HG03520 (cell line): ENCODE data around the gene ADGRL3.
"Not testable (repeated sequence)": the region's sequence is repeated elsewhere in the genome, so short reads cannot be mapped to it uniquely, and the experiment has no call there.

Source experiments
- ATAC-seq: cut with Tn5 transposase; IDR thresholded peaks from one replicate; pipeline ENCODE4 v1.9.1; 2021; ENCODE audit warnings: mild to moderate bottlenecking, moderate library complexity; ENCODE audit not compliant: unreplicated experiment

ADGRL3 gene

DNA sequence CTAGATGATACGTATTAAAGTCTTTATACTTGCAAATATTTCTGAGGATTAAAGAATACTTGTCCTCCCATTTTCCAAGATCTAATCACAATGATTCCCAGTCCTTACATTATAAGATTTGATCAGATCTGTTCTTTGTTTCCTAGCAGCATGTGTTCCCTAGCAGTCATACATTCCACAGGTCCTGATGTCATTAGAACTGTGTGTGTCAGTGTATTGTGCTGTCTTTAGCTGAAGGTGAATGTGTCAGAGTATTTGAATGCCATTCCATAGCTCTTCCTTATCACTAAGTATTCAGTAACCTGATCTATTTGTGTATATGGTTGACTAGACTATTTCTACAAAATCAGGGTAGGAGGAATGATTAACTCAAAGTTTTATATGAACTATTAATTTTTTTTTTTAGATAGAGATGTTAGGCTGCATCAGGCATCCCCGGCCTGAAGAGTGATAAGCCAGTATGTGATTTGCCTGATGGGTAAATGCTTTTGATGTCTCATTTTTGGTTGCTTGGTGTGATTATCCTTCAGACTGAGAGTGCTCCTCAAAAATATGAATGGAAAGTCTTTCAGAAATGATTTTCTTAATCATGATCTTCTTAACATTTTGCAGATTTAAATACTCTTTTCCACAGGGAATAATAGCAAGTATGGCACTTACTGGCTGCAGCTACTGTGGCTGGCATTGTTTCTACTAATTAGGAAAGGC, 4.4 kb downstream of the ADGRL3 start:
- ATAC-seq = no peak

DNA sequence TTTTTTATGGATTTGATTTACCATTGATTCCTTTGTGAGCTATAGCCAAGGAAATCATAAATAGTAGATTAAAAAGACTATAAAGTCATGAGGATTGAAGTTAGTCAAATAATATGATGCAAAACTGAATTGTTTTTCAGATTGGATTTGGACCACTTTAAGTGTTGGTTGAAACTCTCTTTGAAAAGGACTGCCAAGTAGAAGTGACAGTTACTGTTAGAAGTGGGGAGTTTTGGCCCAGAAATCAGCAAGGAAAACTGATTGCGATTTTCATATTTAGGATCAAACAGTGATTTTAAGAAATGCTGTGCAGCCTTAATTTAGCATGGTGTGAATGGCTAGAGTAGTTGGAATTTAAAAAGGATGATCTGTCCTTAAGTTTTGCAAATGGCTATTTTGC, 4.9 kb downstream of the ADGRL3 start:
- no peak for ATAC-seq

DNA sequence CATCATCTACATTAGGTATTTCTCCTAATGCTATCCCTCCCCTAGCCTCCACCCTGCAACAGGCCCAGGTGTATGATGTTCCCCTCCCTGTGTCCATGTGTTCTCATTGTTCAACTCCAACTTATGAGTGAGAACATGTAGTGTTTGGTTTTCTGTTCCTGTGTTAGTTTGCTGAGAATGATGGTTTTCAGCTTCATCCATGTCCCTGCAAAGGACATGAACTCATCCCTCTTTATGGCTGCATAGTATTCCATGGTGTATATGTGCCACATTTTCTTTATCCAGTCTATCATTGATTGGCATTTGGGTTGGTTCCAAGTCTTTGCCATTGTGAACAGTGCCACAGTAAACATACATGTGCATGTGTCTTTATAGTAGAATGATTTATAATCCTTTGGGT, 7.0 kb downstream of the ADGRL3 start:
- not testable (repeated sequence) for ATAC-seq

DNA sequence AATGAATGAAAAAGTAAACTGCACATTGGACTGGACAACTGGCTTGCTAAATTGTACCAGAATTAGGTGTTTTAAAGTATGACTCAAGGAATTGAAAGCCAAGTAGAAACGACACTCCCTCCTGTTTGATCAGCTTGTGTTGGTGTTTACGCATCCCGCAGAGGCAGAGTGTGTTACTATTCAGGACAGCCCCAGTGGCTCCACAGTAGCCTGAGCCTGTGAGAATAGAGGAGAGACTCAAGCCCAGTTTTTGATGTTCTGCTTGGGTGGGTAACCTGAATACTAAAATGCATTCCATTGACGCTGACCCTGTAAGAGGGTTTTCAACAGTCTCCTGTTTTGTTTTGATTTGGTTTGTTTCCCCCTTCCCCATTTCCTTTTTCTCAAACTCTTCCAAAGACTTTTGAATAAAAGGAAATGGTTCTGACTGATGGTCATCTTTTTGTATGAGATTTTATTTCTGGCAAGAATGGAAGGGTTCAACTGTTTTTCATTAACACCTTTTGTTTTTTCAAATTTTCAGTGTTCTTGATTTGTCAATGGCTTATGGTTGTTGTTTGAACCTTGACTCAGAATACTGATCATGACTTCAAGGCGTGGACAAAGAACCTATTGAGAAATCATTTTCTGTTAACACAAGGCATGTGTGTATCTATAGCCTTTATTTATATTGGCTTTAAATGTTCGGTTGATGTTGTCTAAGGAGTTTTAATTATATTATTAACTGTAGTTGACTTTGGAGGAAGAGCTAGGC, 10.2 kb downstream of the ADGRL3 start:
- ATAC-seq = no peak

DNA sequence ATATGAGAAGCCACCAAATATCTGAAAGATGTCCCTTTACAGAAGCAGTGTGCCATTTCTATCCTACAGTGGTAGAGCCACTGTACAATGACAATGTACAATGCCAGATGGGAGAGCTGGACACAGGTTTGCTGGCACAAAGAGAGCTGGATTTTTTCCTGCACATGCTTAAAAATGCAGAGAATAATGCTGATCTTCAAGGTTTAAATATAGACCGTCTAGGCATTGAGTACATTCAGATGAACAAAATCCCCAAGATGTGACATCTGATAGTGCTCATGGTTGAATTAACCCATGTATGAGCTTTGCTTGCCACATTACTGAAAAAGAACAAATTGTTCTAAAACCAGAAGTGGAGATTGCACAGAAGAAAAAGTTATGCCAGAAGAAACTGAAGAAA, 11.7 kb downstream of the ADGRL3 start:
- no peak for ATAC-seq

DNA sequence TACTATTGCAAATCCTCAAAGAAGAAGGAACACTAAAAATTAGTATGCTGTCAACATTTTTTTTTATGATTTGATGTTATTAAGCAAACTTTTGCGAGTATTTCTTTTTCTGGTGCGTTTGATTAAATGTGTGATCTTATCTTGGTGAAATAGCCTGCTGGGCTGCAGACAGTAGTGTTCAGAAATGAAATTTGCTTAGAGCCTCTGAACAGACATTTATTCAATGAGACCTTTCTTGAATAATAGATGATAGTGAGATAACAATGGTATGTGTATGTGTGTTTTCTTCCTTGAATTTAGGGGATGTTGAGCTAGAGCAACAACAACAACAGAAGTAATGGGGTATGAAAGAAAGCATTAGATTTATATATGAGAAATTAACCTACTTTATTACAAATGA, 12.7 kb downstream of the ADGRL3 start:
- ATAC-seq = no peak

DNA sequence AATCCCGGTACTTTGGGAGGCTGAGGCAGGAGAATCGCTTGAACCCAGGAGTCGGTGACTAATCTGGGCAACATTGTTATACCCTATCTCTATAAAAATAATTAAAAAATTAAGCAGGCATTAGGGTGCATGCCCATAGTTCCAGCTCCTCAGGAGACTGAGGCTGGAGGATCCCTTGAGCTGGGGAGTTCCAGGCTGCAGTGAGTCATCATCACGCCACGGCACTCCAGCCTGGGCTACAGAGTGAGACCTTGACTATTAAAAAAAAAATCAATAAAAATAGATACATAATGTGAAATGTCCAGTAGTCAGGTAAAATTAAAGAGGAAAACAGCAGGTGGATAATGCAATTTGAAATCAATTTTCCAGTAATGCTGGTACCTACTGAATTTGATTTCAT, 14.6 kb downstream of the ADGRL3 start:
- no peak for ATAC-seq

DNA sequence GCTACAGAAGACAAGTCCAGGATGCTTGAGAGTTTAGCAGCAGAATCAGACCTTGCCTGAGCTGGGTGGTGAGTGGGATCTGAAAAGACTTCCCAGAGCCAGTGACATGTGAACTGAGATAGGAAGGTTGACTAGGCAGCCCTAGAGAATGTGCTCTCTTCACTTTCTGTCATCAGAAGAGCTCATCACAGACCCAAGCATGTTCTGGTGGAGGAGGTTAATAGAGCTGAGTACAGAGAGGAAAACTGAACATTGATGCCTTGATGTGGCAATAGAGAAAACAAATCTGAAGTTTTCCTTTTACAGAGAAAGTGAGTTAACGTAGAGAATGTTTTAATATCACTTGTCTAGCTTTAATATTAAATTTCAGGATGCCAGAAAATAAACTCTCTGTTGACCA, 17.1 kb downstream of the ADGRL3 start:
- ATAC-seq = no peak

DNA sequence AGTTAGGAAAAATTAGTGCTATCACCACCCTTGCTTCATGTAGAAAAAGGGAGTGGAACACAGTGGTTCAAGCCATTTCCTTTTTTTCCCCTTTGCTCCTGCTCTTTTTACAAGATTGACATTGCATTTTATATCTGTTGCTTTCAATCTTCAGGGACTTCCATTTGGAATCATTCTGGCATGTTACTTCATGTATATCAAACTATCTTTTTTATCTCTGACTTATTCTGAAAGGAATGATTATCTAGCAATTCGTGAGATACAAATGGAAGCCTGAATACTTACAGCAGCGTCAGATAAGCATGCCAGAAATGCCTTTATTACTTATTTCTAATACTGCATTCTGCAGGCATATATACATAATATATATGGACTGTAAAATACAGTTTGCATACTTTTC, 20.4 kb downstream of the ADGRL3 start:
- no peak for ATAC-seq

DNA sequence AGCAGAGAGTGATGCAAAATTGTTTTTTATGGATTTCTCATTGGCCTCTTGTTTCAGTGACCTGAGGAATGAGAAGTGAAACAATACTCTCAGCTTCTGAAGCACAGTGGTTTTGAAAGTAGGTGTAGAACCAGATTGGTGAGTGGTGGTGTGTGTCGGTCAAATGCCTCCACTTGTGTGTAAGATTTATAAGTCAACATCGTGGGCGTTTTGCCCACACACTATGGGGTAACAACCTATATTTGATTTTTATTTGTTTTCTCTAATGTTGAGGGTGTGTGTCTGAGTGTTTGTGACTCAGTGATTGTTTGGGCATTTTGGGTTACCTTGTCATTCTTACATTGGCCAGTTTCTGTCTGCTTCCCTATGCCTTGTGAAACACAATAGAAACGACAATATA, 23.3 kb downstream of the ADGRL3 start:
- no peak for ATAC-seq

DNA sequence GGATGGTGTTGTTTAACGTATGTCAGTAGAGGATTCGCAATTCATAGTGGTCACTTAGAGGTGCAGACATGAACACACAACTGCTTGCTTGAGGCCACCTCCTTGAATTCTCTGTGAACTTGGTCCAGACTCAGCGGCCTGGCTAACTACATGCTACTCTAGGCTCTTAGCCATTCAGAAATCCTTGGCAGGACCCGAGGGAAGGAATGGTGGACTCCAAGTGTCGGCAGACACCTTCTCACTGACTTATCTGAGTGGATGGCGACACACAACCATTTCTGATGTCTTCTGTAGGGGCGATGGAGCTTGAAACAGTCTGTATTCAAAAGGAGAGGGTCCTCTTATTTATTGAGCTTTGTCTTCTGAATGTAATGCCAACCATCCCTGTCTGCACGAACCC, 24.4 kb downstream of the ADGRL3 start:
- no peak for ATAC-seq

DNA sequence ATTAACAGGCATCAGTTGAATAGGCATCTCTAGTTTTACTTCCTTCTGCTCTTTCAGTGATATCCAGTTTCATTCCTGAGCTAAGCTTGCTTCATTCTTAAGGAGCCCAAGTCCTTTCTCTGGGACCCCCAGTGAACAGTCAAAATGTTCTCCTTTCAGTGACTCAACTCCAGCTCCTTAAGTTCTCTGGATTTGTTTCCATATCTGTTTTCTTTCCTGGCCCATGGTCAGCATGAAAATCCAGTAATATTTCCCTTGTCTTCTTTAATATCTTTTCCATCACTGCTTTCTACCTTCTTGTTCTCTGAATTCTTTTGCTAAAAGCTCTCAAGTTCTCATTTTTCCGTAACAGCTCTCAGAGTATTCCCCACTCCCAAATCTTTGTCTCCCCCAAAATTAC, 25.5 kb downstream of the ADGRL3 start:
- ATAC-seq = no peak

DNA sequence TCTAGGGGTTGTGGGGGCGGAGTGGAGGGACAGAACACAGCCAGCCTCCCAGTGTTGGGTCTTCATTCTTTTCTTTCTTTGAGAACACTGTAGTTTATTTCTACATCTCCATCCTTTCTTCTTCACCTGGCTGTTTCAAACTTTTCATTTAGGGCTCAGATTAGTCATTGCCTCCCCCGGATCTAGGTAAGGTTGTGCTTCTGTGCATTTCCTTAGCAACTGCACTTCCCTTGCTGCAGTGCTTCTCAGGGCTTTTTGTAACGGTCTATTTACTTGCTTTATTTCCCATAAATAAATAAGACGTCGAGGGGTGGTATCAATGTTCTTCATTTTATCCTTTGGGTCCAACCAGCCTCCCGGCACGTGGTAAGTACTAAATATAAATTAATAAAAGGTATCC, 31.3 kb downstream of the ADGRL3 start:
- ATAC-seq = no peak

DNA sequence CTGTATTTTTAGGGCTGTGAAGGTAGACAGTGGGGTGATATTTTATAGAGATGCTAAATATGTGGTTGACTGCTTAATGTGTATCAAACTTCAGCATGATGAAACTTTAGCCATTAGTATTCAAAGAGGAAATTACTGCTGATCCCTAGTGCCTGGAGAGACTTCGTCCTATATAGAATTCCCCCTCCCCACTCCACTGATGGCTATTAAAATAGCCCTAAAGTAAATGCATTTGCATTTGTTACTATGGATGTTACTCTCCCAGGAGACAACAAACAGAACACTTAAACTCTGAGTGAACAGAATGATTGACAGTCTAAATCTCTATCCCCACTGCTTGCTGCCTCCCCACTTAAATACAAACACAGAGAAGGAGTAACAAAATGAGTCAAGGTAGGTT, 39.1 kb downstream of the ADGRL3 start:
- no peak for ATAC-seq

DNA sequence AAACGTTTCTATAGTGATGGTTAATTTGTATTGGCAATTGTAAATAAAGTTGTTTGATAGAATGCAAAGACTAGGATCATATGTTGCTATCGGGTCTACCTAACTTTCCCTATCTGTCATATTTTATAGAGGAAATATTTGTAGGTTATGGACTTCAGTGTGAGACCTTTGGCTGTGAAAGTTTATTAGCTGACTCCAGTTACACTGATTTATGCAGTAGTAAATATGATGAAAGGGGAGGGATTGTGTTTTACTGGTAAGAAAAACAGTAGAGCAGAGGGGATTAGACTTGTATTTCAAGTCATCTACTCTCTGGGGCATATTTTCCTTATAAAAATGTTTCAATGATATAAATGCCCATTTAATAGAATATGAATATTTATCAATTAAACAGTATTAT, 43.8 kb downstream of the ADGRL3 start:
- ATAC-seq = no peak

DNA sequence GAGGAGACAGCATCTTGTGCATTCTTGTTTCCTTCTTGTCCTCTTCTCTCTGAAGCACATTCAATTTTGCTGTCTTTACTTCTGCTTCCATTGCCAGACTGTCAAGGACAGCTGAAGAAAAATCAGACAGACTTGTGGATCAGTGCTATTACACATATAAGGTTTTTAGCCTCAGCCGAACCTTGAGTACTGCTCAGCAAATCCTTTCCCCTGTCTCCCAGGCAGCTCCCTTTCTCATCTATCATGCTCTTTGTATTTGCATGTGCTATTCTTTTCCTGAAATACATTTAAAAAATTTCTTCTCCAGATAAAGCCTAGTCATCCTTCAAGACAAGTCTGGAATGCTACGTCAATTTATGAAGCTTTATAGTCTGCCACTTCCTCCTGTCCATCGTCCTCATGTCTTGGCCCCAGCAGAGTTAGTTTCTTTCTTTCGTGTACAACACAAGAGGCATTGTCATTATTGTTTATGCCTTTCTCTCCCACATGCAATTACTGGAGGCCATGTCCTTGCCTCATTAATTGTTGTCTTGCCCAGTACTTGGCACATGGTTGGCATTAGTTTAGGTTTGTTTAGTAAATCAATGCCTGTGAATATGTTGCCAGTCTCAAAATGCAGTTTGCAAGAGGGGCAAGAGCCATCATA, 45.1 kb downstream of the ADGRL3 start:
- no peak for ATAC-seq

DNA sequence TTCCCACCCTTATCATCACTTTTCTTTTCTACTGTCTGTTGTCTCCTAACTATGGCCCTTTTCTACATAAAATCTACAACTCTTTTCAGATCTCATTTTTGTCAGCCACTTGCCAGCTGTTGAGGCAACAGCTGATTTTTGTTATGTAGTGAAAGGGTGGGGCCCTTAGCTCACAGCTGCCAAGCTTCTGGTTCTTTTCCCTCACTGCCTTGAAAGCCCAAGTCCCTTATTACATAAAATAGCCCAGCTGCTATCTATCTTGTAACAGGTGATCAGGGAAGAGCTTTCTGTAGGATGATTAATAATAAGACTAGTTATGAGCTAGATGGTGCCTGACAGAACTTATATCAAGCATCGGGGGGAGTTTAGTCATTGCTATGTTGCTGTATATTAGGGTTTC, 45.9 kb downstream of the ADGRL3 start:
- ATAC-seq = no peak

DNA sequence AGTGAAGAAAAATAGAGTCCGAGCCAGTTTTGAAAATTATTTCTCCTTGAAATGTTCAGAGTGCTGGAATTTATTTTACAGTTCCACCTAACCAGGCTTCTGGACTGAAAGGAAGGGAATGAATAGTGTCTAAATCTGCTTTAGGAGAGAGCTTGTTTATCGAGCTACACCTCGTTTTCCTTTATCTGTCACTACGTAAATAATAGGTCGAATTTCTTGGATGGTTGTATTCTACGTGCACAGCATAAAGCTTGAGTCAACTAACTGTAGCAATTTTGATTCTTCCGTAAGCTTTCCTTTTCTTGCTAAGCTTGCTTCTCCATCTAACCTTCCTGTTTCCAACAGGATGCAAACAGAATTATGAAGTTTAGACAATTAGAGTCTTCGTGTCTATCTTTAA, 48.6 kb downstream of the ADGRL3 start:
- no peak for ATAC-seq

DNA sequence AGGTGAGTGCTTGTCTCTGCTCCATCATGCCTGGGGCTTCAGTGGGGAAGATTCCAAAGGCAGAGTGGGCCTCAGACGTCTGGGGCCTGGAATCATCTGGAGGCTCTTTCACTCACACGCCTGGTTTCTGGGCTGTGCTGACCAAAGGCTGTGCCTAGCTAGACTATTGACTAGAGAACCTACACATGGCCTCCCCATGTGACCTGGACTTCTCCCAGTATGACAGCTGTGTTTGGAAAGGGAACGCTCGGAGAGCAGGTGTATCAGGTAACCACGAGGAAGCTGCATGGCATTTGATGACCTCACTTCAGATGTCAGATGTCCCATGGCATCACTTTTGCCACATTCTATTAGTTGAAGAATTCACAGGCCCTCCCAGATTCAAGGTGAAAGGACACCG, 51.0 kb downstream of the ADGRL3 start:
- no peak for ATAC-seq

DNA sequence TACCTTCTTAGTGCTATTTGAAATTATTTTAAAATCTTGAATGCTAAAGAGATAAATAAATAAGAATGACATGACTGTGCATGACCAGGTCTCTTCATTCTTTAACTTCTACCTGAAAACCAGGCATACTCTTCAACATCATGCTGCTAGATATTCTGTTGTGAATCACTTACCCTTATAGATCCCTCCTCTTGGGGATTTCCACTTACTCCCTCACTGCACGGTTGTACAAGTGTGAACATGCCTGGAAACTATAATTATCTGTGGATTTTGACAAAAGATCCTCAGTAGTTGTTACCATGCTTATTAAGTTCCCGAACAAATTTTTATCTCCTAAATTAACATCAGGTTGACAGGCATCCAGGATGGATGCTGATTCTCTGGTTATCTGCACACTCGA, 54.3 kb downstream of the ADGRL3 start:
- ATAC-seq = no peak

DNA sequence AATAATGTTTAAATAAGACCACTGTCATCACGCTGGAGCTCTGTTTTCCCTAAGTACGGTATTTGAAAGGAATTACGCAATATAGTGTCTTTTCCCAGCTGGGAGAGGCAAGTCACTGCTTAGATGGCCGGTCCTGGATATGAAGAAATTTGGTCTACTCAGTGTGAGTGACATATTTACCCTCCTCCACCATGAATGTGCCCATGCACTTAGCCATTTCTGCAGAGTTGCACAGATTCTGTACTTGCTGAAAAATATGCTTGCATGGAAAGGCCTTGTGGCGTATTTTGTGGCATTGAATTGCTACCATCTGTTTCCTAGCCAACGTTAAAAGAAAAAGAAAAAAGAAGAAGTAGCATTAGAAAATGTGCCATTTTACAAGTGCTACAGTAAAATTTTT, 73.1 kb downstream of the ADGRL3 start:
- no peak for ATAC-seq

DNA sequence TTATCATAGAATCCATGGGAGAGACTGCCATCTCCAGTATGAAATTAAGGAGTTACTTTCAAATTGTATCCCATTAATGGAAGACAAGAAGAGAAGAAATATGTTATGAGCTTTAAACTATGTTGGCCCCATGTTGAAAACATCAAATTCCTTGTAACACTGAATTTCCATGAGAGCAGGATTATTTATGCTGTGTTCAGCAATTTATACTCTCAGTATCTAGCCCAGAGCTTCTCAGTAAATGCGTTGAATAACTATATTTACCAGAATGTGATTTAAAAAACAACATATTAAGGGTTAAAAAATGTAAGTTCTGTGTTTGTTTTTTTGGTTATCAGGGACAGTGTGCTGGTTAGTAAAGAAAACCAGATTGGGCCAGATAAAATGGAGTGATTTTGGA, 74.2 kb downstream of the ADGRL3 start:
- ATAC-seq = no peak
